Stomach (tissue), 4 donors: ENCODE measurements around the gene TRIM66.

ENCODE experiments used
- CTCF ChIP-seq, 7 experiments: fragments of 450-650 bp in 4 of 7; fragments of 200-600 bp in 3 of 7; sonication (generic) in 3 of 7; IDR thresholded peaks; one replicate each; pipeline ENCODE4 v1.5.1; 2016 to 2019; ENCODE audit warnings: antibody characterized with exemption in 7 of 7, control low read depth in 2 of 7, mild to moderate bottlenecking in 1 of 7
- POLR2A ChIP-seq, 4 donors: fragments of 450-650 bp; IDR thresholded peaks; one replicate each; pipeline ENCODE4 v1.6.1; 2016; ENCODE audit warnings: antibody characterized with exemption in 4 of 4, control low read depth in 2 of 4, mild to moderate bottlenecking in 1 of 4, moderate library complexity in 1 of 4

DNA sequence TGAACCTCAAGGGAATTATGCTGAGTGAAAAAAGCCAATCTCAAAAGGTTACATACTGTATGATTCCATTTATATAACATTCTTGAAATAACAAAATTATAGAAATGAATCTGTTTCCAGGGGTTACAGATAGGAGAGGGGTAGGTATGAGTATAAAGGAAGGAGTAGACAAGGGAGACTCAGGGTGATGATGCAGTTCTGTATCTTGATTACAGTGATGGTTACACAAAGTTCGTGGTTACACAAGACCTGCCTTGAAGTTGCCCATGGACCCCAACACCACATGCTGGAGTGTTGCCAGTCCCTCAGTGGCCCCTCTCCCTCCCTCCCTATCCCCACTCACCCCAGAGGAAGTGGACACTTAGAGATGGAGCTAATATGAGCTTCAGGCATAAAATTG lies 108.7 kb downstream of the TRIM66 start:
- TF ChIP-seq CTCF (IDR thresholded peaks at IDR 0.05) (no peak), POLR2A (IDR thresholded peaks at IDR 0.05) (no peak)
